ENCODE results near the gene SERPINA1.
A peak's percentile ranks its signal among the peaks of the same experiment; 100 is the strongest.
"Not testable (repeated sequence)": the region's sequence is repeated elsewhere in the genome, so short reads cannot be mapped to it uniquely, and the experiment has no call there.

SERPINA1 gene

DNA sequence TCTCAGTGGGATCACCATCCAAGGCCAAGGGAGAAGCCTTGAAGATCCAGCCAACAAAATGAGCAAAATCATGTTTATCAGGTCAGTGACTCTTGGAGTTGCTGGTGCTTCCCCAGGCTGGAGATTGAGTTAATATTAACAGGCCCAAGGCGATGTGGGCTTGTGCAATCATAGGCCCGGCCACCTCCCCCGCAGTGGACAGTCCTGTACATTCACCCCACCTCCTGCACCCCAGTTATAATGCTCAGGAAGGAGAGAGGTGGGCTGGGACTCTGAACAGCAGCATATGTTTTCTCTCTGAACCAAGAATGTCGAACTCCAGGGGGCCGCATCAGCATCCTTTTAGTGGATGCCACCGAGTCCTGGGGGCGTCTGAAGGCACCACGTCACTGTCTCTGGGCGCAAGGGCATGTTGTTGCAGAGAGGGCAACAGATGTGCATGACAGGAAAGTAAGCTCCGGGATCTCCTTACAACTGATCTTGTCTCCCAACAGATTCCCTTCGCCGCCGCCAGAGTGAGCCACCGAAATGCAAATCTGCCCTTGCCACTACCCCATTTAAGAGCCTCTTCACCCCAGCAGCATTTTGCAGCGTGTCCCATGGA, 33.1 kb downstream of the SERPINA1 start:
- no peaks in the 10 kb centered on the region for H3K27me3 ChIP-seq
- no peak overlapping the region for H3K9ac ChIP-seq
- H4K20me1 ChIP-seq, result no peaks in the 10 kb centered on the region
- H3K4me2 ChIP-seq, result no peak overlapping the region; a peak in 1 of 22 replicates
- no peak overlapping the region for H3K27ac ChIP-seq
- H3K9me3 ChIP-seq (replicated peaks in 1 of 11), result peaks cover 0 to 19% (median 11%) of the 10 kb centered on the region in 11 experiments; a peak in 13 of 22 replicates
- no peak overlapping the region for H3K4me3 ChIP-seq
- H3K36me3 ChIP-seq, result no peaks in the 10 kb centered on the region
- TF ChIP-seq Cebpa-rat (IDR thresholded peaks at IDR 0.05), result no peak
- H3K4me1 ChIP-seq, result peaks cover 0 to 31% (median 0%) of the 10 kb centered on the region in 10 experiments; a peak in 6 of 20 replicates

DNA sequence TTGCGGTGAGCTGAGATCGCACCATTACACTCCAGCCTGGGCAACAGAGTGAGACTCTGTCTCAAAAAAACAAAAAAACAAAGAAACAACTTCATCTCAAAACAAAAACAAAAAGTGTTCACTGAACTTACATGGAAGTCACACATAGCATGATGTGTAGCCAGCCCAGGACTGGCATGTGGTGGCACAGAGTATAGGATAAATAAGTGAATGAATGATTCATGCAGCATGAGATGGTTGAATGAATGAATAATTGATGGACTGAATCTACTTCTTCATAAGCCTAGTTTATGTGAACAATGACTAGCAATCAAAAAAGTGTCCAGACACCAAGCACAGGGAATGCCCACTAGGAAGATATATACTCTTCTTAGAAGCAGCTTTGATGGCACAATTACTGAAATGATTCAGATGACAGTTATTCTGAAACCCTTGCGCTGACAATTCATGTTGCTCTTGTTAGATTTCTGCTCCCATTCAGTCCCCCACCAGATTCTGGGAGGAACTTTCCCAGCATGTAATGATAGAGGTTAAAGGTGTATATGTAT, 33.7 kb downstream of the SERPINA1 start:
- Histone ChIP-seq H4K20me1 (no peaks in the 10 kb centered on the region), H3K4me2 (no peak overlapping the region), H3K9me3 (replicated peaks in 1 of 11) (peaks cover 0 to 19% (median 11%) of the 10 kb centered on the region in 11 experiments; a peak in 13 of 22 replicates), H3K36me3 (no peaks in the 10 kb centered on the region), H3K4me3 (no peak overlapping the region), H3K4me1 (peaks cover 0 to 37% (median 0%) of the 10 kb centered on the region in 10 experiments; a peak in 6 of 20 replicates), H3K27me3 (no peaks in the 10 kb centered on the region), H3K9ac (no peak overlapping the region), H3K27ac (no peak overlapping the region)
- no peak for TF ChIP-seq Cebpa-rat (IDR thresholded peaks at IDR 0.05)

DNA sequence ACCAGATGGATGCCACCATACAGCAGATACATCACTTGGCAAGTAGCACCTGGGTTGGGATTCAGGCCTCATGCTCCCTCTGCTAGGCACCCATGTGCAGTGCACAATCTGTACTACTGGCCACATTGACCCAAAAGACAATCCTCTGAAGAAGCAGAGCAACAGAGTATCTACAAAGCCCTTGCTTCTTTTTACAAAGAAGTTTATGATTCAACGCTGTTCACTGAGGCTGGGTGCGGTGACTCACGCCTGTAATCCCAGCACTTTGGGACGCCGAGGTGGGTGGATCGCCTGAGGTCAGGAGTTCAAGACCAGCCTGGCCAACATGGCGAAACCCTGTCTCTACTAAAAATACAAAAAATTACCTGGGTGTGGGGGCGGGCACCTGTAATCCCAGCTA, 34.2 kb downstream of the SERPINA1 start:
- not testable (repeated sequence) for H3K36me3 ChIP-seq, H3K27ac ChIP-seq, H4K20me1 ChIP-seq, H3K4me3 ChIP-seq, H3K9ac ChIP-seq, H3K4me2 ChIP-seq, H3K27me3 ChIP-seq
- peaks cover 0 to 39% (median 0%) of the 10 kb centered on the region in 10 experiments; a peak in 6 of 20 replicates for H3K4me1 ChIP-seq
- H3K9me3 ChIP-seq (replicated peaks in 1 of 11), result peaks cover 0 to 19% (median 11%) of the 10 kb centered on the region in 11 experiments; a peak in 13 of 22 replicates

- no peak for TF ChIP-seq Cebpa-rat (IDR thresholded peaks at IDR 0.05)
These were observed 39.1 kb downstream of the SERPINA1 start for GRCh38 chr14:94349276-94349675.

DNA sequence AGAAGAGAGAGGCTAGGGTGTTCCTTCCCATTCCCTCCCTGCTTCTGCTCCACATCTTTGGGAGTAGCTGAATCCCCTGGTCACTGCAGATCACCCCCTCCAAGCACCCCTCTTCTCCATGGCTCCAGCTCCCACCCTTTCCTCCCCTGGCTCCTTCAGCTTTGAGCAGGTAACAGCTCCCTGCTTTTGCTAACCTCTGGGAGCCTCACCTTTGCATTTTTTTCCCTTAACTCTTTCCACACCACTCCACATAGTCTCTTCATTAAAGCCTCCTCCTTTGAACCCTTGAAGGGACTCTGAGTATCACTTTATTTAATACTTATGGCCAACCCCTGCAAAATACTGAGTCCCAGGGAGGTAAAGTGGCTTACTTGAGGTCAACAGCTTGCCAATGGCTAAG, 39.6 kb downstream of the SERPINA1 start:
- Histone ChIP-seq H3K4me3 (no peak overlapping the region), H3K27ac (peak overlapping the region in 3 of 11 experiments; percentile 32 to 59 (median 45); a peak in 5 of 22 replicates), H3K9me3 (replicated peaks in 1 of 11) (peaks cover 0 to 25% (median 12%) of the 10 kb centered on the region in 11 experiments; a peak in 13 of 22 replicates), H3K9ac (no peak overlapping the region), H3K27me3 (no peaks in the 10 kb centered on the region), H3K4me1 (peaks cover 26 to 87% (median 38%) of the 10 kb centered on the region in 10 experiments), H4K20me1 (no peaks in the 10 kb centered on the region), H3K4me2 (peak overlapping the region in 2 of 11 experiments; percentile 52 to 58; a peak in 4 of 22 replicates), H3K36me3 (no peaks in the 10 kb centered on the region)
- no peak for TF ChIP-seq Cebpa-rat (IDR thresholded peaks at IDR 0.05)

More at GRCh38 chr14:94349276-94349675, 39.1 kb downstream of the SERPINA1 start:
- H3K36me3 ChIP-seq, result no peaks in the 10 kb centered on the region
- peaks cover 0 to 25% (median 12%) of the 10 kb centered on the region in 11 experiments; a peak in 13 of 22 replicates for H3K9me3 ChIP-seq (replicated peaks in 1 of 11)
- H3K27me3 ChIP-seq, result no peaks in the 10 kb centered on the region
- no peaks in the 10 kb centered on the region for H4K20me1 ChIP-seq
- H3K4me3 ChIP-seq, result no peak overlapping the region
- H3K9ac ChIP-seq, result no peak overlapping the region
- H3K4me2 ChIP-seq, result peak overlapping the region in 2 of 11 experiments; percentile 58 to 62; a peak in 1 of 22 replicates
- H3K4me1 ChIP-seq, result peaks cover 26 to 83% (median 34%) of the 10 kb centered on the region in 10 experiments
- H3K27ac ChIP-seq, result peak overlapping the region in 1 of 11 experiments; percentile 59; a peak in 1 of 22 replicates

GRCh38 chr14:94346841-94347240, 41.6 kb downstream of the SERPINA1 start:
- Histone ChIP-seq H4K20me1 (no peaks in the 10 kb centered on the region), H3K4me2 (peak overlapping the region; percentile 56 to 79 (median 71)), H3K27ac (peak overlapping the region in 10 of 11 experiments; percentile 16 to 91 (median 68); a peak in 18 of 22 replicates), H3K4me3 (no peak overlapping the region), H3K36me3 (no peaks in the 10 kb centered on the region), H3K9ac (peak overlapping the region in 7 of 11 experiments; percentile 22 to 73 (median 39); a peak in 10 of 22 replicates), H3K27me3 (no peaks in the 10 kb centered on the region), H3K4me1 (peaks cover 30 to 98% (median 58%) of the 10 kb centered on the region in 10 experiments), H3K9me3 (replicated peaks in 1 of 11) (peaks cover 0 to 12% (median under 1%) of the 10 kb centered on the region in 11 experiments; a peak in 4 of 22 replicates)
- TF ChIP-seq Cebpa-rat (IDR thresholded peaks at IDR 0.05), result no peak

GRCh38 chr14:94346065-94346786, 42.2 kb downstream of the SERPINA1 start:
- Histone ChIP-seq H3K4me1 (peaks cover 32 to 100% (median 63%) of the 10 kb centered on the region in 10 experiments), H3K27ac (peak overlapping the region in 10 of 11 experiments; percentile 16 to 91 (median 68); a peak in 16 of 22 replicates), H3K4me2 (peak overlapping the region; percentile 56 to 86 (median 72)), H3K9ac (peak overlapping the region in 7 of 11 experiments; percentile 22 to 73 (median 39); a peak in 10 of 22 replicates)
- not testable (repeated sequence) for H3K27me3 ChIP-seq; H3K4me3 ChIP-seq; H4K20me1 ChIP-seq; H3K36me3 ChIP-seq; H3K9me3 ChIP-seq (replicated peaks in 1 of 11)

GRCh38 chr14:94345344-94346064, 42.9 kb downstream of the SERPINA1 start:
- Histone ChIP-seq H3K9me3 (replicated peaks in 1 of 11) (peaks cover 0 to 9% (median 0%) of the 10 kb centered on the region in 11 experiments; a peak in 2 of 22 replicates), H3K4me1 (peaks cover 32 to 100% (median 64%) of the 10 kb centered on the region in 10 experiments), H4K20me1 (no peaks in the 10 kb centered on the region), H3K4me3 (no peak overlapping the region), H3K4me2 (peak overlapping the region; percentile 15 to 86 (median 73); a peak in 19 of 22 replicates), H3K36me3 (no peaks in the 10 kb centered on the region), H3K27ac (peak overlapping the region in 7 of 11 experiments; percentile 10 to 91 (median 53); a peak in 9 of 22 replicates), H3K9ac (peak overlapping the region in 3 of 11 experiments; percentile 34 to 63 (median 45); a peak in 5 of 22 replicates), H3K27me3 (no peaks in the 10 kb centered on the region)
- TF ChIP-seq Cebpa-rat (IDR thresholded peaks at IDR 0.05), result no peak
